Fibroblast of the aortic adventitia (primary cell): ENCODE measurements around the gene TEX44. TPM values are rescaled to one million over a fixed set of nuclear protein-coding genes. Genes with fewer than 3 reads are reported as not detected.

Source experiments
- DNase-seq: peaks from one replicate; pipeline ENCODE4 v3.0.0-alpha.2; 2010; ENCODE audit warnings: low read depth
- H3K4me3 ChIP-seq: 2 replicates; pipeline ENCODE4 v1.5.1; 2011; ENCODE audit warnings: low read depth, mild to moderate bottlenecking, control low read depth, low read length, moderate library complexity
- total RNA-seq: library from RNA; depleted of rRNA; stranded (reverse); fragments of >200 nt; gene quantifications from 2 replicates; pipeline ENCODE4 v1.2.3, GENCODE V29; 2012; ENCODE audit warnings: low replicate concordance
- TF ChIP-seq, protein P1 (sequence below): IDR thresholded peaks from 2 replicates; pipeline ENCODE4 v1.5.1; 2011; ENCODE audit warnings: mild to moderate bottlenecking, low read length, control low read depth, inconsistent platforms; ENCODE audit not compliant: insufficient read depth

Gene TEX44
- total RNA-seq, 1 donor, result not detected

DNA sequence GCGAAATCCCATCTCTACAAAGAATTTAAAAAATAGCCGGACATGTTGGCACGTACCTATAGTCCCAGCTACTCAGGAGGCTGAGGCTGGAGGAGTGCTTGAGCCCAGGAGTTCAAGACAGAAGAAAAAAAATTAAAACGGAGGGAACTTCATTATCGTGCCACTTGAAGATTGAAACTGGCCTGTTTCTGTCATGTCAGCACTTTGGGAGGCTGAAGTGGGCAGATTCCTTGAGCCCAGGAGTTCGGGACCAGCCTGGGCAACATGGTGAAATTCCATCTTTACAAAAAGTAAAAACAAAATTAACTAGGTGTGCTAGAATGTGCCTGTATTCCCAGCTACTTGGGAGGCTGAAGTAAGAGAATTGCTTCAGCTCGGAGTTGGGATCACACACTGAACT, 3.0 kb upstream of the TEX44 start:
- TF ChIP-seq, protein P1, sequence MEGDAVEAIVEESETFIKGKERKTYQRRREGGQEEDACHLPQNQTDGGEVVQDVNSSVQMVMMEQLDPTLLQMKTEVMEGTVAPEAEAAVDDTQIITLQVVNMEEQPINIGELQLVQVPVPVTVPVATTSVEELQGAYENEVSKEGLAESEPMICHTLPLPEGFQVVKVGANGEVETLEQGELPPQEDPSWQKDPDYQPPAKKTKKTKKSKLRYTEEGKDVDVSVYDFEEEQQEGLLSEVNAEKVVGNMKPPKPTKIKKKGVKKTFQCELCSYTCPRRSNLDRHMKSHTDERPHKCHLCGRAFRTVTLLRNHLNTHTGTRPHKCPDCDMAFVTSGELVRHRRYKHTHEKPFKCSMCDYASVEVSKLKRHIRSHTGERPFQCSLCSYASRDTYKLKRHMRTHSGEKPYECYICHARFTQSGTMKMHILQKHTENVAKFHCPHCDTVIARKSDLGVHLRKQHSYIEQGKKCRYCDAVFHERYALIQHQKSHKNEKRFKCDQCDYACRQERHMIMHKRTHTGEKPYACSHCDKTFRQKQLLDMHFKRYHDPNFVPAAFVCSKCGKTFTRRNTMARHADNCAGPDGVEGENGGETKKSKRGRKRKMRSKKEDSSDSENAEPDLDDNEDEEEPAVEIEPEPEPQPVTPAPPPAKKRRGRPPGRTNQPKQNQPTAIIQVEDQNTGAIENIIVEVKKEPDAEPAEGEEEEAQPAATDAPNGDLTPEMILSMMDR, result no peak
- no peak for DNase-seq
- H3K4me3 ChIP-seq, result no peak overlapping the region

DNA sequence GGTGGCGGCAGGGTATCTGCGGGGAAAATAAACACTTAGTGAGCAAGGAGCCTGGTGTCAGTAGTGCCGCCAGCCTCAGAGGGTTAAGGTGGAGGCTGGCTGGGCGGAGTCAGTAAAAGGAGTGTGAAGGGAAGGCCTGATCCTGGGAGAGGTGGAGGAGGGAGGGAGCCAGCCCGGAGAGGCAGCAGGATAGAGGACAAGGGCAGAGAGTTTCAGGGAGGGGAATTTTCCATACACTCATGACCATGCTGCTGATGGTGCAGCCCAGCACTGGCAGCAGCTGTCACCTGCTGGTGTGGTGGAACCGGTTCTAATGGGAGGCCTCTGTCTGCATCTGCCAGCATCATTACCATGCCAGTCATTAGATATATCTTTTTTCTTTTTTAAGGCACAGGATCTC, 2.0 kb upstream of the TEX44 start:
- TF ChIP-seq, protein P1, result no peak
- H3K4me3 ChIP-seq, result no peak overlapping the region
- DNase-seq, result no peak

DNA sequence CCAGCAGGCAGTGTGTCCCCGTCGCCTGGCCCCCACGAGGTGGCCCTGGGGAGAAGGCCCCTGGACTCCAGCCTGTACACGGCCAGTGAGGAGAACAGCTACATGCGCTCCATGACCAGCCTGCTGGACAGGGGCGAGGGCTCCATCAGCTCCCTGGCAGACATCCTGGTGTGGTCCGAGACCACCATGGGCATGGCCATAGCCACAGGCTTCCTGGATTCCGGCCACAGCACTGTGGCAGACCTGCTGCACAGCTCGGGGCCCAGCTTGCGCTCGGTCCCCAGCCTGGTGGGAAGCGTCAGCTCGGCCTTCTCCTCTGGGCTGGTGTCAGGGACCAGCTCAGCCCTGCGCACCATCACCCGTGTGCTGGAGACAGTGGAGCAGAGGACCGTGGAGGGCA, 1.0 kb downstream of the TEX44 start:
- DNase-seq, result no peak
- TF ChIP-seq, protein P1, result no peak
- H3K4me3 ChIP-seq, result no peak overlapping the region

DNA sequence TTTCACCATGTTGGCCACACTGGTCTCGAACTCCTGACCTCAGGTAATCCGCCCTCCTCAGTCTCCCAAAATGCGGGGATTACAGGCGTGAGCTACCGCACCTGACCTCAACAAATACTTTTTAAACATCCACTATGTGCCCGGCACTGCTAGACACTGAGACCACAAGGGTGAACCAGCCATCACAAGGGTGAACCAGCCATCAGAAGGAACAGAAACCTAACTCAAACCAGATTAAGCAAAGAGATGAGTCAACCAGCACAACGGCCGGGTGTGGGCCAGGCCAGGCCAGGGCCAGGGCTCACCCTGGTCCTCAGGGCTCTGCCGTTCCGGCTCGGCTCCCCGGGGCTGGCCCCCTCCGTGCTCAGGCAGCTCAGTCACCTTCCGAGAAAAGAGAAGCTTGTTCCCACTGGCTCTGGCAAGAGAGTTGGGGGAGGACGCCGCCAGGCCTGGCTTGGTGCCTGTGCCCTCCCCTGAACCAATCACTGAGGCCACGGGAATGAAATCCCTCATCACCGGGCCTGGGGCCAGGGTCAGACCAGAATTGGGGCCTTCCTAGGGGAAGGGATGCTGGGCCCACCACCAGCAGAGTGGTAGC, 4.4 kb downstream of the TEX44 start:
- no peak overlapping the region for H3K4me3 ChIP-seq
- TF ChIP-seq, protein P1, result no peak
- DNase-seq, result peak; percentile 61

DNA sequence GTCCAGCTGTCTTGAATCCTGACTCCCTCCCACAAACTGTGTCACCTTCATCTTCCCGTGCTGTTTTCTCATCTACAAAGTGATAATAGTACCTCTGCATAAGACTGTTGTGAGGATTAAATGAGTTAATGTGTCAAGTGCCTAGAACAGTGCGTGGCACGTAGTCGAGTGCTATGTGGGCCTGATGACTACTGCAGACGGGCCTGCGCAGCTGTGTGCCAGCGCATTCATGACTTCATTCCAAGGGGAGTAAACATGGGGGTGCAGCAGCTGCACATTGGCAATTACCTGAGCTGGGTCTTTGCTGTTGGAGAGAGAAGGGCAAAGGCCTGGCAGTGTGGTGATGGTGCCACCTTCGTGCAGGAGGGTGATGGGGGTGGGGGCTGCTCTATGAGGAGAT, 5.0 kb downstream of the TEX44 start:
- TF ChIP-seq, protein P1, result no peak
- no peak for DNase-seq
- H3K4me3 ChIP-seq, result no peak overlapping the region

DNA sequence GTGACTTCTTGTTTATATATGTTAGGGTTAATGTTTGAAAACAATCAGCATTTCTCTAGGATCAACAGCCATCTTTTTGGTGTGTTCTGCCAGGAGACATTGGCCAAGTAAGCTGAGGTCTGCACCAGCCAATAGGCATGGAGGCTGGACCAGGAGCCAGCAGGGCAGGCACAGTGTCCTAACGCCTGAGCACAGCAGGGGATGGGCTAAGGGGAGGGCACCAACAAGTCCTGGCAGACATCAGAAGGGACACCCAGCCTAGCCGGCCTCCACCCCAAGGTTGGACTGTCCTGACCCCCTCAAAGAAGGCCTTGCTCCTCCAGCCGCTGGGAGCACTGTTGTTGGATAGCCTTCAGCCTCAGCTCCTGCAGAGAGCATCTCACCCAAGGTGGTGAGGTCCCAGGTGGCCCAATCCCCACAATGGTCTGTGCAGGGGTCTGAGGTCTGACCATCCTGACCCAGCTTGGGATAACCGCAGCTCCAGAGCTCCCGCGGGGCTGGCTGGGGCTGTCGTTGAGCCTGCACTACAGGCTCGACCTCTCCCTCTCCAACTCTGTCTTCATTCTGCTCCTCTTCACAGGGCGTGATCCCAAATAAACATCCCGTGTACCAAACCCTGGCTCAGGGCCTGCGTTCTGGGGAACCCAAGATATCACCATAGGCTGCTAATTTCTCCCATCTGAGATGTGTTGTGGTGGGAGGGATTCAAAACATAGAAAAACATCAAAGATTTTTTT, 8.1 kb downstream of the TEX44 start:
- no peak overlapping the region for H3K4me3 ChIP-seq
- no peak for DNase-seq
- TF ChIP-seq, protein P1, result no peak
